Endothelial cell of umbilical vein (primary cell): ENCODE results near the gene SLC25A34.

Experiments
- CTCF ChIP-seq, 2 donors: IDR thresholded peaks; 1 replicate in 1 of 2; 2 replicates in 1 of 2; pipeline ENCODE4 v1.5.1; 2011; ENCODE audit warnings: low read length in 2 of 2, mild to moderate bottlenecking in 2 of 2, moderate library complexity in 2 of 2, control low read depth in 1 of 2, inconsistent platforms in 1 of 2, low read depth in 1 of 2; ENCODE audit not compliant: insufficient read depth in 1 of 2; ENCODE audit errors: extremely low read depth in 1 of 2
- EZH2 ChIP-seq: IDR thresholded peaks from 2 replicates; pipeline ENCODE4 v1.6.1; 2012; ENCODE audit warnings: borderline replicate concordance, low read depth, mild to moderate bottlenecking, moderate library complexity, low read length, inconsistent platforms; ENCODE audit not compliant: severe bottlenecking
- GATA2 ChIP-seq: IDR thresholded peaks from 2 replicates; pipeline ENCODE4 v1.7.0; 2011; ENCODE audit warnings: low read depth, mild to moderate bottlenecking, moderate library complexity, mixed read lengths, low read length; ENCODE audit not compliant: insufficient read length, insufficient read depth
- POLR2A ChIP-seq: IDR thresholded peaks from 2 replicates; pipeline ENCODE4 v1.6.1; 2012; ENCODE audit warnings: low read depth, mild to moderate bottlenecking, control low read depth, low read length
- POLR2AphosphoS5 ChIP-seq: IDR thresholded peaks from 2 replicates; pipeline ENCODE4 v1.6.1; 2012; ENCODE audit warnings: low read depth, mild to moderate bottlenecking, control low read depth, low read length, moderate library complexity; ENCODE audit not compliant: insufficient read depth

GRCh38 chr1:15761366-15762128 lies 25.5 kb downstream of the SLC25A34 start:
- TF ChIP-seq CTCF (IDR thresholded peaks at IDR 0.05; ENCODE audit: extremely low read depth in 1 of 2, insufficient read depth in 1 of 2, low read depth in 1 of 2, low read length in 2 of 2): no peak
- no peak for TF ChIP-seq EZH2
- TF ChIP-seq GATA2: no peak
- no peak for TF ChIP-seq POLR2AphosphoS5
- no peak for TF ChIP-seq POLR2A
